Thyroid gland (tissue), 4 donors: ENCODE data around the gene PSTPIP1.

ENCODE experiments used
- CTCF ChIP-seq, 6 experiments: fragments of 200-600 bp in 3 of 6; fragments of 450-650 bp in 3 of 6; sonication (generic) in 3 of 6; IDR thresholded peaks; one replicate each; pipeline ENCODE4 v1.5.1; 2016 to 2019; ENCODE audit warnings: antibody characterized with exemption in 6 of 6, mild to moderate bottlenecking in 2 of 6, inconsistent platforms in 1 of 6, moderate library complexity in 1 of 6
- POLR2A ChIP-seq, 2 donors: fragments of 450-650 bp; IDR thresholded peaks; one replicate each; pipeline ENCODE4 v1.6.1; 2017; ENCODE audit warnings: antibody characterized with exemption in 2 of 2, mild to moderate bottlenecking in 2 of 2, moderate library complexity in 1 of 2

DNA sequence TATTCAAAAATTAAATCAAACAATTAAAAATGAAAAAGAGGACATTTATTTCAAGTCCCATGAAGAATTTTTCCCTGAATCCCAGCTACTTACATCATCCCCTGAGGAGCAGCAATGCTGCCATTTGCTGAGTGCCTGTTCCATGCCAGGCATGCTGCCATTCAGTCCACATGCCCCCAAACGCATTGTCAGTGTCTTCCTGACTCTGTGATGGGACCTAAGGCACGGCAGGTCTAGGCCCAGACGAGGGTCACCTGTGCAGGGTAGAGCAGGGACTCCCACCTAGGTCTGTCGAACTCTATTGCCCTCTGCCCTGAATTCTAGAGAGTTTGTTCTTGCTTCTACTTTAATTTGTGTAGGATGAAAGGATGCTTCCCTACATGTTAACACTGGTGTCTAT is 7.0 kb downstream of the PSTPIP1 start:
- no peak for TF ChIP-seq CTCF (IDR thresholded peaks at IDR 0.05)
- TF ChIP-seq POLR2A (IDR thresholded peaks at IDR 0.05) = no peak
